ENCODE measurements around the gene STIP1.
A peak's percentile ranks its signal among the peaks of the same experiment; 100 is the strongest.

Gene STIP1

DNA sequence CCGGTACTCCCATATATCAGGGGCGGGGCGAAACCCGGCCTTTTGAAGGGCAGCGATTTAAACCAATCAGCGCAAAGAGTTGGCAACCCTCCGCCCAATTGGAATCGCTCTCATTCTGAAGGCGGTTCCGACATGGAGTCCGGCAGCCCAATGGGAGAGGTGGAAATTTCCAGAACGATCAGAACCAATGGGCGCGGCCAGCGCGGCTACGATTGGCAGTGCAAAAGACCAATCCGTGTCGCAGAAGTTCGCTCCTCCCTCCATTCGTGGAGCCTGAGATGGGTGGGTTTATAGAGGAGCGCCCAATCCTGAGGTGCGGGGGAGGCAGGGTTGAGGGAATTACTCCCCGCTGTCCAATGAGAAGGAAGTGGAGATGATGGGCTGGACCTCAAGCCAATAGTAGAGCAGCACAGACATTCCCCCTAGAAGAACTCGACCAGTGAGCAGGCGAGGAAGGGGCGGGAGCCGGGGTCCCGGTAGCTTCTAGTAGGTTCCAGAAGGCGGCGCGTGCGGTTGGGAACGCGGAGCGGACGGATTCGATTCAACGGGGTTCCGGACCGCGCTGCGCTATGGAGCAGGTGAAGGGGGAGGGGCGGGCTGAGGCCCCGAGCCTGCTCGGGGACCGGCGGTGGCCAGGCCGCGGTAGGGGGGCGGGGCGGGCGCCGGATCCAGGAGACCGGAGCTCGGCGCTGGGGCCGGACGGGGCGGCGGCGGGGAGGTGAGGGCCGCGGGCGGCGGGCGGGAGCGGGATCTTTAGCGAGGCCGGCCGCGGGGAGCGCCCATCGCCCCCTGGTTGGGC lies at the start of gene STIP1:
TSS of gene STIP1 (plus strand) at position 479 of the 799 bp plus-strand sequence. CDS start at position 570, 91 bp downstream.
- DNase-seq (ENCODE audit: low spot score), result peak; percentile 100

DNA sequence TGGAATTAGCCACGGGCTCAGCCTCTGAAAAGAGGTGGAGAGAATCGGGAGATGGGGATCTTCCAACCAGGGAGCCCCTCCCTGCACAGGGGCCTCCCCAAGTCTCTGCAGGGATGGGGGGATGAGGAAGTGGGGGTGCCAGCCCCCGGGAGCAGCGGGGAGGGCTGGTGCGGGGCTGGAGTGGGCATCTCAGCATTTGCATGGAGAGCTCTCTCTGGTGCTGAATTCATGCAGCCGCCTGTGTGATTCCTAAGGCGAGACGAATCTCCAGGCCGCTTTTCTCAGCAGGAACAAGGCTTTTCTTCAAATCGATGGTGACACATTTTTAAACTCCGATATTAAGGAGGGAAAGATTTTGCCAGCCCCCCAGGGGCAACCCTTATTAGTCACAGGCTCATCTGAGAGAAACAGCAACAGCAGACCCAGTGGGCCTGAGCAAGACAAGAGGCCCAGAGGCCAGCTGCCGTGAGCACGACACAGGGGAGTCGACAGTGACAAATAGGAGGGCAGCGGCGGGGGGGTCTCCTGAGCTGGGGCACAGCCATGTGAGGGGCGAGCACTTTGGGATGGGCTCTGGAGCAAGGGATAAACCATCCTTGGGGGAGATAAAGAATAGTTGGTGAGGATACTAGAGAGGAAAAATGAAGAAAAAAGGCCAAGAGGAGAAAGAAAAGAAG lies 49.1 kb upstream of the STIP1 start:
- DNase-seq (ENCODE audit: low spot score), result no peak

DNA sequence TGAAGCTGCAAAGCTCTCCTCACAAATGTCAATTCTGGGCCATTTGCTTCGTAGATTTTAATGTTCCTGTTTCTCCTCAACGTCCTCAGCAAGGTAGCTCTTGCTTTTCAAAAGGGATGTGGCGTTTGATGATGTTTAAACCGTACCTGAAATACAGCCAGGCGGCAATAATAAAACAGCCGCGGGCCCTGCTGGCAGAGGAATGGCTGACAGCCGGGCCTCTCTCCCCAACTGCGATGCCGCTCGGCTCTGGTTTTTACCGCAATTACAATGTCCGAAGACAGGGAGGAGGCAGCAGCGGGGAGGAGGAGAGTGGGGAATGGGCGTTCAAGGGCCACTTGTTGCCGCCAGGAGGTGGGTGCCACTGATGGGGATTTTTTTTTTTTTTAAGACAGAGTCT lies 47.6 kb upstream of the STIP1 start:
- DNase-seq (ENCODE audit: low spot score), result no peak

DNA sequence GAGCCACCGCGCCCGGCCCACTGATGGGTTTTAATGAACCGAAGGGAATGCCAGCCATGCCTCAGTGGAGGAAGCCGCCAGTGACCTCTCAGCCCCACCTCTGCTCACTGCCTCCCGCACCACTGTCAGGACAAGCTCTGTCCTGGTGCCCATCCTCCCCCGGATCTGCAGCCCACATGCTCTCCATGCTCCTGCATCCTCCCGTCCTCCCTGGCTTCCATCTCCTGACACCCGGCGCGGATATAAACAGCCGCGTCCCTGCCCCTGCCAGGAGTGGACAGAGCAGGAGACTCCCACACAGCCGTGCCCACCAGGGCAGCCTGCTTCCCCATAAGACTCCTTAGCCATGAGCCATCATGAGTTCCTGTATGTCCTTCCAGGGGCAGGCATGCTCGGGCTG lies 46.9 kb upstream of the STIP1 start:
- no peak for DNase-seq (ENCODE audit: low spot score)

DNA sequence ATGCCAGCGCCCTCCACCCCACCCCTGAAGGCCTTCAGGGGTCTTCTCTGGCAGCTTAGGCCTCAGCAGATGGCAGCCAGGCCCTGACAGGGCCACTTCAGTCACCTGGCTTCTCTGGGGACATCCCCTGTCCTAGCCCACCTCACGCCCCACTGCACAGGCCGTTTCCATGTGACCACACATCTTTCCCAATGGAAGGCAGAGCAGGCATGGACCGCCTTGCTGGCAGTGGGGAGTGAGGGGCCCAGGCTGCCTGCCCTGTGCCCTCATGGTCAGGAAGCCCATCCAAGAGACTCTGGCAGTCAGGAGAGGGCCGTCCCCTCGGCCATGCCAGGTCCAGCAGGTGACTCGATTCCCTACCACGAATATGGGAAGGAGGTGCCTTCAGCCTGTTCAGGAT lies 45.9 kb upstream of the STIP1 start:
- no peak for DNase-seq (ENCODE audit: low spot score)

DNA sequence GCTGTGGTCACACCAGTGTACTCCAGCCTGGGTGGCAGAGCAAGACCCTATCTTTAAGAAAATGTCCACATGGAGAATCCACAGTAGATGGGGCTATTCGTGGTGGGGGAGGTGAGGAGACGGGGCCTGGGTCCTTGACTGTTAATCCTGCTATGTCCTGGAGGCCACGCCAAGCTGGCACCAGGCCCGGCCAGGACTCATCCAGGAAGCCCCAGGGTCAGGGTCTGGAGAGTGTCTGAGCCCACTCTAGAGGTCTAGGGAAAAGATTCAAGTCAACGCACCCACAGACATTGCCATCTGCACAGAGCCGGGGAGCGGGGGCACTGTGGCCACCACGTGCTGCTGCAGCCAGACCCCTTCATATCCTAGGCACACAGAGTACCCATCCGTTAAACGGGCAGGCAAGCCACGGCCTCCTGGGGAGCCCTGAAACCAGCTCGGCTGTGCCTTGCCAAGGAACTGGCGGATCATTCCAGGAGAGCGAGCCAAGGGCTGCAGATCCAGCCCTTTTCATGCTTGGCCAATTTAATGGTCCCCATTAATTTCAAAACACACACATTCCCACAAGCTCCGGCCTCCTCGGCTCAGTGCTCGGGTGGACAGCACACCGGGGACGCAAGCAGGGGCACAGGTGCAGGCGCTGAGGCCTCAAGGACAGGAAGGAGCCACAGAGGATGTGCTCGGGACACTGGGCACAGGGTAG lies 44.7 kb upstream of the STIP1 start:
- DNase-seq (ENCODE audit: low spot score), result peak; percentile 60

DNA sequence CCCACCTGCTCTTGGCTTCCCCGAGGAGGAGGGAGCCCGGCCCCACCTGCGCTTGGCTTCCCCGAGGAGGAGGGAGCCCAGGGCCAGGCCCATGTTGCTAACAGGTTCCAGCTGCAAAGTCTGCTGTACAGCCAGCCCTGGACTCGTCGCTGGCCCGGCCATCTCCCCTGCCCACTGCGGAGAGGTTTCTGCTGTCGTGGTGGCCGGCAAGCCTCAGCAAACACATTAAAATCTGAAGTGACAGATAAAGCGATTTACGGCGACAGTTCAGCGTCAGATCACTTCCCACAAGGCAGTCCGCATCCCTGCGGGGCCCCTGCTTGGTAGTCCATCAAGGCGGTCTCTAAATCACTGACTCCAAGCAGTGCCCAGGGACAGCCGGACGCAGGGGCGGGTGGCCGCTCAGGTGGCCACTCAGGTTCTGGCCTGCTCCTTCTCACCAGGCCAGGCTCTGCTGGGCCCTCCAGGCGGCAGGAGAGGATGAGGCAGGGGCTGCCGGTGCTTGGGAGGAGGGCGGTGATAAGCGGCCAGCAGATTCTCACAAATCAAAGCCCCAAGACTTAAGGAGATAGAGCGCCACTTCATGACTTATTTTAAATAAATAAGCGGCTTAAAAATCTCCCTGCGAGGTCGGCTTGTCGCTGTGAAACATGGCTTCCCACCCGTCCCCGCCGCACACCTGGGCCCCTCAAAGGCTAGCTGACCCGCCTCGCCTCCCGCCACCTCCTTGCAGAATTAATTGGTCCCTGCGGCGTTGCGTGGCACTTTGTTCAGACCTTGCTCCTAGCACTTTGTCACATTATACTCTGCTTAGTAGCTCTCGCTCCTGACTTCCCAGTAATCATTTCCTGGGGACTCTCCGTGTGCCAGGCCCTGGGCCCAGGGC lies 41.1 kb upstream of the STIP1 start:
- no peak for DNase-seq (ENCODE audit: low spot score)

DNA sequence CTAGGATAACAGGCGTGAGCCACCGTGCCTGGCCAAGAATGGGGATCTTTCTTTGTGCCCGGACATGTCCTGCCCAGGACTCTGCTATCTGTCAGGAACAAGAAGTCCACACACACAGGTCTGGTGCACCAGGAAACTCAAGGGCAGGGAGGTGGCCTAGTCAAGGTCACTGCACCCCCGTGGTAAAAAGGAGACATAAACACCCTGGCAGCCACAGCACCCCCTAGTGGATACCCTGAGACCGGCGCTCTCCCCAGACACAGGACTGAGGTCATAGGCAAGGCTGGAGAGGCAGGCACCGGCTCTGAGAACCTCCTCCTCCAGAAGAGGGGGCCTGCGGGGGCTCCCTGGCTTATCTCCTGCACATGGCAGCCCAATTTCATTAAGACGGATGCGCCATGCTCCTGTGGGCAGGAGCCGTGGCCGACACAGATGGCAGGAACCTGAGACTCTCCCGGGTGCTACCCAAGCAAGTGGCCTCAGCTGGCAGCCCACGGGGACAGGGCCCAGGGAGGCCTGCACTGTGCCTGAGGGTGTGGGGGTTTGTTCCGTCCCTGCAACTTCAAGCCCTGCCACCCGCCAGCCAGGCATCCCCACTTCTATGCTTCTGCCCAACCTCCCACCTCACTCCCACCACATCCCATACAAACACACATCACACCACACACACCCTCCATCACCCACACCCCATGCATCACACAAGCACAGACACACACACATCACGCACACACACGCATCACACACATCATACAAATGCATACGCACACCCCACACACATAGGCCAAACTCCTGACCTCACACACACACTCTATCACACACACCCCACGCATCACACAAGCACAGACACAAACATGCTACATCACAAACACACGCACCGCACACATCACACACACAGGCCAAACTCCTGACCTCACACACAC lies 39.7 kb upstream of the STIP1 start:
- DNase-seq (ENCODE audit: low spot score), result peak; percentile 60

DNA sequence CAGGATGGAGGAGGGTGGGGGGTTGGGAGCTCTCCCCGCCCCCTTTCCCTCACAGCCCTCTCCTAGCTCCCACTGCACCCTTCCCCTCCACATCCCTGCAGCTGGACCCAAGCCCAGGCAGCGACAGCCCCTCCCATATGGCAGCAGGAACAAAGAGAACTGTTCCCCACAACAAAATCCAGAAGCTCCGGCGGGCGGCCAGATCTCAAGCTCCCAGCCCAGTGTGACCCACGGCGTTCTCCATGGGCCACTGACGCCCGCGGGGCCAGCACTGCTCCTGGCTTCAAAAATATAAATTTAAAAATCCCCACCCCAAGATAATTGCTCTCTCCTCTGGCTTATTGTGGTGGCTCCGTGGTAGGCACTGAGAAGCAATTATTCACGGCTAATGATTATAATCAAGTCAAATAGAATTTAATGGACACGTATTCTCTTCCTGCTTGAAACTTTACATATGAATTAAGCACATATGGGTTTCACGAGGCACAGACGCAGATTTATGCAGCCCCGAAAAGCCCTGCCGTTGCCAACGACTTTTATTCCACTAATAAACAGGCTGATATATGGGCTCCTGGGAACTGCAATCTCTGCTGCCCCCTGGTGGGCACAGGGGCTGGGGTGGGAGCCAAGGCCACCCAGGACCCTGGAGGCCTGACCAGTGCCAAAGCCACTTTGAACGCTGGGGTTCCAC lies 37.6 kb upstream of the STIP1 start:
- peak; percentile 73 for DNase-seq (ENCODE audit: low spot score)

DNA sequence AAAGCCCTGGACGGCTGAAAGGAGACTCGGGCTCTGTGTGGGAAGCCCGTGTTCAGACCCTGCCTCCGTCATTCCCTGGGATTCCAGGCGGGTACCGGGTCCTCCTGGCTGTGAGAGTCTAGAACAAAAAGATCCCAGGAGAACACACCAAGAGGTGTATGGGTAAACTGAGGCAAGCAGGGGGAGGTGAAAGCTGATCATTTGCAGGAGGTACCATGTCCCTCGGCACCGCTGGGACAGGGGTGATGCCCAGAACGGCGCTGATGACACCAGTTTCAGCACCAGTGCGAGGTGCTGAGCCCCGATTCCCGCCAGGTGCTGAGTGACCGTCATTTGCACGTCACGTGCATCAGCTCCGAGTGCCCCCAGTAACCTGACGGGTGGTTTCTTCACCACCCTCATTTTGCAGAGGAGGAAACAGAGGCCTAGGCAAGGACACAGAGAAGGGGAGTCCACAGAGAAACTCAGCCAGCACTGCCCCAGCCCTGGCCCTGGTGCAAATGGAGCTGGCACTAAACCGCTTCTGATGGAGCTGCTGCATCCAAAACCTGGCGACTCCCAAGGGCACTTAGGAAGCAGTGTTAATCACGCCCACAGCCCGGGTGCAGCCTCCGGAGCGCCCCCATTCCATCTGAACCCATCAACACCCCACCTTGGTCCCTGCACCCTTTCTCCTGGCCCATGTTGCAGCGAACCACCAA lies 36.9 kb upstream of the STIP1 start:
- DNase-seq (ENCODE audit: low spot score), result no peak

DNA sequence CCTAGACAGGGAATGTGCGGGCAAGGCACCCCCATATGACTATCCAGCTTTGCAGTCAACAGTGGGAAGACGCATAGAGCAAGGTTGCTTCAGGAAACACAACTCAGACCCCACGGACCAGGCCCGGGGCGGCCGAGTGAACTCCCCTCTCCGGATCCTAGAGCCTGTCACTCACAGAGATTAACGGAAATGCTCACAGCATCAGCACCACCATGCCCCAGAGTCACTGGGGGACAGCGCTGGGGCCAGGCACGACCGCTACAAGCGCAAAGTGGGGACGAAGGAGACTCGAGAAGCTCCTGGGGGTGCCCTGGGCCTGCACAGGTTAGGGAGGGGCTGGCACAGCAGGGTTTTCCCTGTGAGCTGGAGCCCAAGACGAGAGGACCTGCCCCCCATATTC lies 35.9 kb upstream of the STIP1 start:
- no peak for DNase-seq (ENCODE audit: low spot score)

DNA sequence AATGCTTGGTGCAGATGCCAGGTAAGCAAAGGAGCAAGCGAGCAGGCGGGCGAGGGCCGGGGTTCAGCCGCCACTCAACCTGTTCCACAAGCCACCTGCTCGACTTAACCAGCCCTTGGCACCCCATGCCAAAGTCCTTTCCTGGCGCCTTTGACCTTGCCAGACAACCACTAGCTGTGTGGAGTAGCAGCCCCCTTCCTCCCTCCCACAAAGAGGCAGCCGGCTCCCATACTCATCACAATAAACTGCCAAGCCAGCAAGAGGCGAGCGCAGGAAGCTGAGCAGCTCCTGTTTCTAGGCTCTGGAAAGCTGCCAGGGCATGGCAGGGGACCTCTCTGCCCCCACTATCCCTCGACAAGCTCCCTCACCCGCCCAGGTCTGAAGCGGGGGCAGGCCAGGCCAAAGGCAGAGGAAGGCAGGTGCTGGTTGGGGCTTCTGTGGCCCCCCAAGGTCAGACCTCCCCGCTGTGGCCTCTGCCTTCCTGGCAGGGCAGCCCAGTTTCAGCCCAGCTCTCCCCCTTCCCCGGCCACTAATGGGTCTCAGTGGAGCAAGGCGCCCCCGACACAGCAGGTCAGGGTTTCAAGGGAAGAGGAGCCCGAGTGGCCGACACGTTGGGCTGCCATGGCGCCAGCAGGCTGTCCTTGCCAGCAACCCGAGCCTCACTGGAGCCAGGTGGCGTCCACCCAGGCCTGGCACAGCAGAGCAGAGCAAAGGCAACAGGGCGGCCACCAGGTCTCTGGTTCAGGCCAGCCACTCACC lies 35.3 kb upstream of the STIP1 start:
- no peak for DNase-seq (ENCODE audit: low spot score)

DNA sequence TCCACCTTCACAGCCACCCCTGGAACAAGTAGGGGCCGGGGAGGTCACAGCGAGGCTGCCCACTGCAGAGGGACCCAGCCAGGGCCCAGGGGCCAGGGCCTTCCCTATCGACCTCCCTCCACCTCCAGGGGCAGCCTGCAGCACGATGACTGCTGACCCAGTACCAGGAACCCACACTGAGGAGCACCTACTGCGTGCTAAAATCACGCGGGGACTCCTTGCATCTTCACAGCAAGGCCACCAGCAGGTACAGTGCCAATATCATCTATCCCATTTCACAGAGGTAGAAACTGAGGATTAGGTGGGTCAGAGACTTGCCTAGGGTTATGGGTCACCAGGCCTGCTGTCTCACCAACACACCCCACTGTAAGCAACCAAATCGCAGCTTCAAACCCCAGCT lies 34.6 kb upstream of the STIP1 start:
- DNase-seq (ENCODE audit: low spot score), result no peak

DNA sequence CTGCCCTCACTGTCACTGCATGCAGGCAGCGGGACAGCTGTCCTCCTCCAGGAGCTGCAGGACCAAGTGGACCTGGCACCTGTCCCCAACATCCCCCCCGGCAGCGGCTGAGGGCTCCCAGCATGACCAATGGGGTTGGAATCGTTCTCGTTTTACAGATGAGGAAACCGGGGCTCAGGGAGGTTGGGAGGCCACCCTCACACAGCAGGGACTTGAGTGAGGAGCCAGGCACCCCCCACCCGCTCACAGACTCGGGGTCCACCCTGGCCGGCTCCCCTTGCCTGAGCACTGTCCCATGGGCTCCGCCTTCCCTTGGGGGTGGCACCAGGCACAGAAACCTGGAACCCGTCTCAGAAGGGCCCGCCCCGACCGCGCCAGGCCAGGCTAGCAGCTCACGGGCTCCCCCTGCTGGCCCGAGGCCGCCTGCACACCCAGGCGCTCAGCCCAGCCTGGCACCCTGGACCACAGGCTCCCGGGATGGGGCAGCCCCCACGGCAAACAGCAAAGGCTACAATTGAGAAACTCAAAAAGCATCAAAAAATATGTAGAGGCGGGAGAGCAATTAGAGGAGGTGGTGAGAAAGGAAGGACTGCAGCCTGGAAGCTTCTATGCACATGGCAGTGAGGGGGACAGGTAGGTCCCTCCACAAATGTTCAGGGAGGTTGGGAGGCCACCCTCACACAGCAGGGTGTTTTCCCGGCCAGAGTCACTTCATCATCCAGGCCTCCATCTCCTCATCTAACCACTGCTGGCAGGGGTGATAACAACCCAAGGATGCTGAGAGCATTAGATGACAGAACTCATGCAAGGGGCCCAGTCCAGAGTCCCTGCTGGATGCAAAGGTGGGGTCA lies 32.9 kb upstream of the STIP1 start:
- peak; percentile 58 for DNase-seq (ENCODE audit: low spot score)

DNA sequence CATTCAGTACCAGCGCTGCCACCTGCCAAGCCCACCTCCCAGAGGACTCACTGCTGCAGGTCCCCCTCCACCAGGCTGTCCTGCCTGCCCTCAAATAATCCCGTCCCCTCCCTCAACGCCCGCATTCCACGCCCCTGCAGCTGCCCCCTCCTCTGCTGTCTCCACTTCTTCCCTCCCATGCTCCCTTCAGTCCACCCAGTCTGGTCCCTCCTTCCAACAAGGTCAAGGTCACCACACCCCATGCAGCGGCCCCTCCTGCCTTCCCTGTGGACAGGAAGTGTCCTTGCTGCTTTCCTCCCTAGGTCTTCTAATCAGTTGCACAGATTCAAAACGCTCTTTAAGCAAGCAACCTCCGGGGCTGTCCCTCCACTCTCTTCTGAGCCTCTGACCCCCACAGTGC lies 32.2 kb upstream of the STIP1 start:
- DNase-seq (ENCODE audit: low spot score), result no peak

DNA sequence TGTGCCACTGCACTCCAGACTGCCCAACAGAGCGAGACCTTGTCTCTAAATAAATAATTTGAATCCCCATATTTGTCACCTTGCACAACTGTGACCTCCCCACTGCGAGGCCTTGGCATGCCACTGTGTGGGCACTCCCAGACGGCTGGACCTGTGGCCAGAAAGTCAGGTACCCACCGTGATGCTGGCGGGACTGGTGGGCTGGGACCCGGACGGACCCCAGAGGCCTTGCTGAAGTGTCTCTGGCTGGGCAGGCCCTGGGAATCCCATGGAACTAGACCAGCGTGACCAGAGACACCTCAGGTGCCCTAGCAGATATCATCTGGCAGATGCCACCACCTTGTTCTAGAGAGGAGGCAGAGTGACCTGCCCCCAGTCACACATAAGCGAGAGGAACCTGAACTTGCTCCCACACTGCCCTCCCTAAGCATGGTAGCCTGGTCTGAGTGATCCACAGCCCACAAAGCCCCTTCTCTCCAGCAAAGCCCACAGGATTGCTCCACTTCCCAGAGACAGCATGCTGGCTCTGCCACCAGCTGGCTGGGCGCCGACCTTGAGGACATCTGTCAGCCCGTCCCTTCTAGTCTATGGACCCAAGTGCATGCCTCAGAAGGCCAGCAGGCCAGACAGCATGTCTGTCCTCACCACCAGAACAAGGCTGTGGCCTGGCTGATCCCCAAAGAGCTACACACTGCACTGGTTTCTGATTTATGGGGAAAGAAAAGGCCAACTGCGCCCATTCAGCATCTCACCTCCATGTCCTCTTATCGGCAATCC lies 29.5 kb upstream of the STIP1 start:
- DNase-seq (ENCODE audit: low spot score), result no peak
